NCI-H187 (cell line): ENCODE measurements around the gene MBL2.

ENCODE experiments used
- DNase-seq, 2 experiments: peaks; one replicate each; lab custom pipeline; 2025; lab: John Stamatoyannopoulos, UW

Gene MBL2

DNA sequence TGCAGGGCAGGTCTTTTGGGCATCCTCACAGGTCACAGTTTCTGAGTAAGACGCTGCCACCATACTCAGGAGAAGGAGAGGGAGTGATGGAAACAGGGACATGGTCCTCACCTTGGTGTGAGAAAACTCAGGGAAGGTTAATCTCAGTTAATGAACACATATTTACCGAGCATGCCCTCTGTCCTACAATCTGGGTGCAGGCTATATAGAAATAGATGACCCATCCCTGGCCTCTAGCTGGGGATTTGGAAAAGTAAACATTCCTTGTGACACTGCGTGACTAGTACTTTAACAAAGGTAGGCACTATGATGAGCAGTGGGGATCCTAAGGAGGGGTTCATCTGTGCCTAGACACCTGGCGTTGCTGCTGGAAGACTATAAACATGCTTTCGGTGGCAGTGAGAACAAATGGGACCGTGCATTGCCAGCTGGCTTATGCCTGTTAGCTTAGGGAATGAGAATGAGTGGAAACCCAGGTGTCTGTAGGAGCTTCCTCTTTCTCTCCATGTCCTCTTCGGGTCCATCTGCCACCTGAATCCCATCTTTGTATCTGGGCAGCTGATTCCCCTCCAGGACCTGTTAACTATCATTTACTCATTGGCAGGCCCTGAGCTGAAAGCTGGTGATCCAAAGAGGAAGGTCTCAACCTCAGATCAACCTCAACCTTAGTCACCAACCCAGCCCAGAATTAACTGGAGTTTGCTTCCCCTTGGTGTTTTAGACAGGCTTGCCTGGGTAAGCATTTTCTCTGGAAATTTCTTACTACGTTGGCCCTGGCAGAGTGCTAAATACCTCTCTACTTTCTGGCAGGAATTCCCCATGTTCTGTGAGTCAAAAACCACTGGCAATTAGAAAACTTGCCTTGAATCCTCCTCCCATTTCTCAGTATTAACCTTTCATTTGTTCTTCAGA is 794 bp downstream of the MBL2 start:
- no peak for DNase-seq

DNA sequence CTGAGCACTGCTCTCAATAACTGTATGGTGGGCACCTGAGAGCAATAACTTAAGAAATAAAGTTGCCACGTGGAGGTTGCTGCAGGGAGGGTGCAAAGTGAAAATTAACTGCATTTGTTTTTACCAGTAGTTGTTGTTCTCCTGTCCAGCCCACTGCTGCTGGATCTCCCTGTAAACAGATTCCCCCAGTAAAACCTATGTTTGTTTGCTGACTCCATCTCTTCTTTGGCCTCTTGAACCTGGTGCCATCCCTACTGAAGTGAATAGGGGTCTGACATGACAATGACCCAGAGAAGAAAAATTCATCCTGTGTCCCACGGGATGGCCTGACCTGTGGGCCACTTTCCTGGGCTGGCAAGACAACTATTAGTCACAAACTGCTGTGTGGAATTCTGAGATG is 1.7 kb downstream of the MBL2 start:
- DNase-seq = no peak

DNA sequence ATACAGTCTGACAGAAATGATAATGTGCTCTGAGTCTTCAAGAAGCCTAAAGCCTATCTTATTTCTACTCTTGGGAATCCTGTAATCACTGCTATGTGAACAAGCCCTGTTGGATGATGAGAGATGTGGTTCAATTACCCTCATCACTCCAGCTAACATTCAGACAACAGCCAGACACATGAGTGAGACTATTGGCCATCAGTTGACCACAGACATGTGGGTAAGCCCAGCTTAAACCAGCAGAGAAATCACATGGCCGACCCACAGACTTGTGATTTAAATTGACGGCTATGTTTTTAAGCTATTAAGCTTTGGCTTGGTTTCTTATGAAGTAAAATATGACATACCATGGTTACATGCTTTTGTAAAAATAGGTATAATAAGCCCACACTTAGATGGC is 2.6 kb downstream of the MBL2 start:
- DNase-seq = no peak

DNA sequence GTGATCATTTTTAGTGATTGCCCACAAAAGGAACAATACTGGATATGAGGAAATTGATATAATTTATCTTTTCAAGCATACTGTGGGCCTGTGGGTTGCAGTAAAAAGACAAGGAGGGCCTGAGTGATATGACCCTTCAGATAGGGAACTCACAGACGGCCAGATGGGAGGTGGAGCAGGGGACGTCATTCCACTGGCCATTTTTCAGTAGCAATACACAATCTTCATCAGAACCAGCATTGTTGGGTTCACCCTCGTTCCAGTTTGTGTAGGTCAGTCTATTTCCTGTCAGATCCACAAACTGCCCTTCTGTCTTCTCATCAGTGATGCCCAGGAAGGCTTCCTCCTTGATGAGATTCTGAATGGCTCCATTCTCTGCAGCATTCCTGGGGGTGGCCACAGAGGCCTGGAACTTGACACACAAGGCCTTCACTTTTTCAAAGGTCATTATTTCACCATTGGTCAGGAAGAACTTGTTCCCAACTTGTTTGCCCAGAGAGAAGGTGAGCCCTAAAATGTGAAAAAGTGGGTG is 4.5 kb downstream of the MBL2 start:
- DNase-seq = no peak

DNA sequence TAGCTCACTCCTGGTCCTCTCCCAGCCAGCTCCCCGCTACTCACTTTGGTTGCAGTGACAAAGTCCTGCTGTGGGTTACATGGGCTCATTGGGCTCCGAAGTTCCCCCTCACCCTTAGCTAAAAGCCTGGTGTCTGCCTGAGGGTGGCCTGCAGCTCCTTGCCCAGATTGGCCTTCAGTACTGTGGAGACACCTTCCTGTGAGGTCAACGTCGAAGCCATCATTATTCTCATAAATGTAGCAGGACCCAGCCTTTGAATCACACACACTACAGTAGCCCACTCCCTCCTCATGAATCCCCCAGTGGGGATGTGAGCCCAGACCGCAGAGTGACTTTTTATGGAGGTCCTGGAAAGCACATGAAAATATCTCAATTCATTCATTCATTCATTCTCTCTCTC is 10.5 kb downstream of the MBL2 start:
- no peak for DNase-seq

GRCh38 chr10:52759154-52759553 is 13.4 kb downstream of the MBL2 start:
- DNase-seq = no peak

GRCh38 chr10:52758406-52758805 is 14.2 kb downstream of the MBL2 start:
- DNase-seq = no peak

GRCh38 chr10:52757773-52758172 is 14.8 kb downstream of the MBL2 start:
- DNase-seq = no peak

DNA sequence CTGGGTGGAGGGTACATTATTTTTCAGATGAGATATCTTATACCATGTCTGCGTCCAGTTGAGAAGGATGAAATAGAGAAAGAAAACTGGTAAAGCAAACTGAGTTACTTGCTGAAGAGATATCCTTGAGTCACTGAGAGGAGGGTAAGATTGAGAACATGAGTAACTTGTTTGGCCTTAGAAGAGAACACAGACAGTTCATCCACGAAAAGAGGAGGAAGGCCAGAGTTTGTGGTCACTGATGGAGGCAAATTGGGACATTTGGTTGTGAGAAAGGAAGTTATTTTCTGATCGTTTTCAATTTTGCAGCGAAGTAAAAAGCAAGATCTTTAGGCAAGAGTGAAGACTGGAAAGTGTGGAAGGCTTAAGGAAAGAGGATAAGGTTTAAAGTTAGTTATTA is 15.6 kb downstream of the MBL2 start:
- no peak for DNase-seq

DNA sequence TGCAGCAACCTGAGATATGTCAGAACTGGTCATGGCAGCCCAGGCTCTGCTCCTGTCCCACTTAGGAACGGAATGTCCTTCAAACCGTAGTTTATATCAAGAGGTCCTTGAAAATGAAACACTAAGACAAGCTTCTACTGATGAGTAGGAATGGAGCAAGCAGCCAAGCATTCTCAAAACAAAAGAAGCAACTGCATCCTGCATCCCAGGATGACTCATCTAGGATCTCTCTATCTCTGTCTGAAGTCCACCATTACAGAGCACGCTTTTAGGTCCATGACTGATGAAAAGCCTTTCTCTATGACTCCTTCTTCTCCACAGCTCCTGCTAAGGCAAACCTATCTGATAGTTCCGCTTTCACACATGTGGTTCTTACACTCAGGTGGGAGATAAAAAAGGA is 16.3 kb downstream of the MBL2 start:
- DNase-seq = no peak

GRCh38 chr10:52755297-52756062 is 17.1 kb downstream of the MBL2 start:
- no peak for DNase-seq

DNA sequence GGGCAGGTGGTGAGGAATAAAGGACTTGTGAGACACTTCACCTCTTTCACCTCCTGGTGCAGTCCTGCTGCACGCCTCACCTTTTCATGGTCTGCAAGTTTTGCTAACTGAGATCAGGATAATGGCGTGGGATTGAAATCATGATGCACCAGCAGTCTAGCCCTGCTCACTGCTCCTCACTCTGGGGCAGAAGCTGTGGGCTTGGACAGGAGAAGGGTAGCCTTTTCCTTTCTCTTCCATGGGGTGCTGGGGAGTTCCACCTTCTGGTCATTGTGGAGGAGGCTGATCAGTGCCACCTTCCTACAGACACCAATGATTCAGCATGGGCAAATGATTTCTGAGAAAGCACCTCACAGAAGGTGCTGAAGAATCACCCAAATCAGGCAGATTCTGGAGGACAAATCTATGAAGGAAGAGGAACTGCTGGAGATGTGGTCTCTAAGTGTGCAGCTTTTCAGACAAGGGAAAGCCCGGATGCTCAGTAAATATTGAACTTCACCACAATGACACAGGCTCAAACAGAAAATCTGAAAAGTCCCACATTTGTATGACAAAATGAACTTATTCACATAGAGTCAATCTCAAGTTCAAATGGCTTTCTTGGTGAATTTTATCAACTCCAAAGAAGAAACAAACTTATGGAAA is 19.7 kb downstream of the MBL2 start:
- no peak for DNase-seq

- no peak for DNase-seq
Measured at GRCh38 chr10:52752261-52752660, 20.3 kb downstream of the MBL2 start.

DNA sequence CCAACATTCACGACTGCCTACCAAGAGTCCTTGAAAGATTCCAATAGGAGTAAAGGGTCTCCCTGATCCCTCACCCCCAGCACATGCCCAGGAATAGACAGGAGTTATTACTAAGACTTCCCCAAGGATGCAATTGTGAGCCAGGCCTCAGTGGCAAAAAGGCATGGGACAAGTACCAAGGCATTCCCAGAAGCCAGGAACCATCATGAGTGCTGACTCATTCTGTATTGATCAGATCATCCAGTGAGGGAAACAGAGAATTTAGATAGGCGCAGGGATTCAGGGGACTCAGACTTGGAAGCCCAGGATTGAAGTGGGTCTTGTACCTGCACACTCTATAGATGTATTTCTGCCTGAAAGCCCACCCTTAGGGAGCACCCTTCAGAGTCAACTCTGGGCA is 21.2 kb downstream of the MBL2 start:
- DNase-seq = no peak

- DNase-seq = no peak
Measured at GRCh38 chr10:52750629-52751028, 22.0 kb downstream of the MBL2 start.

GRCh38 chr10:52747694-52748093 is 24.9 kb downstream of the MBL2 start:
- no peak for DNase-seq

DNA sequence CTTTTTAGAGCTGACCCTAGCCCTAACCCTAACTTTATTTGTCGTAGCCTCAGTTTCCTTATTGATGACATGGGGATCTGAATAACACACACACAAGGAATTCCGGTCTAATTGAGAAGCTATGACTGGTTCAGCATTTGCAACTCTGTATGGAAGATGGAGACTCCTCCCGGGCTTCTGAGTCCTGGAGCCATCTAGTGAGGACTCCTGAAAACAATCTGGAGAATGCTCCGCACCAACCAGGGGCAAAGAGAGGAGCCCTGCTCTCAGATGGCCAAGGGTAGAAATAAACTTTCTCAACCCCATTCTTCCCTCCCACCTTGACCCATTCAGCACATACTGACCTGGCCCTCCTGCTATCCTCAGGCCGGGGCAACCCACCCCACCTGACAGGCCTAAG is 26.4 kb downstream of the MBL2 start:
- no peak for DNase-seq

DNA sequence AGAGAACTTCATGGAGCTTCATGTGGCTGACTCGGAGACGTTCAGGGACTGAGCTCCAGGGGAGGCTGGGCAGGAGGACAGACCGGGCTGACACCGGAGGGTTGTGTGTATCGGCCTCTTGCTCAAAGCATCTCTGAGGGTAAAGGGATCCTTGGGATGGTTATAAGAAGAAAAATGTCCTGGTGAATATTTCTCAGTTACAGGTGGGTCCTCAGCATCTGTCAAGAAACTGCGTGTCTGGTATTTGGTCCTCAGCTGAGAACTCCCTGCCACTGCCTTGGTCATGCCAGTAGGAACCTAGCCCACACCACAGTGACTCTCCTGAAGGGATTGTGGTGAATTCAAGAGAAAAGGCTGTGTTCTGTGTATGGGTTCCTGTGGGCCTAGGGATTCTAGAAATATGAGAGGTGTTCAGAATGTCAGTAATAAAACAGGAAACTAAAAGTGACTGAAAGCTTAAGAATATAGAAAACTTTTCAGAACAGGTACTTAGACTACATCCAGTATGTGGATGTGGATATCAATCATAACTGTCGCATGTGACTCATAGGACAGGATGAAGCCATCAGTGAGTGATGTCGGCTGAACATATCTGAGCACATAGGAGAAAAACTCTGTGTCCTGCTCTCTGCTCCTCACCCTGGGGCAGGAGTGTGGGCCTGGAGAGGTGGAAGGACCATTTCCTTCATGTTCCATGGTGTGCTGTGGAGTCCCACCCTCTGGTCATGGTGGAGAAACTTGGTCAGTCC is 28.4 kb downstream of the MBL2 start:
- DNase-seq = no peak

DNA sequence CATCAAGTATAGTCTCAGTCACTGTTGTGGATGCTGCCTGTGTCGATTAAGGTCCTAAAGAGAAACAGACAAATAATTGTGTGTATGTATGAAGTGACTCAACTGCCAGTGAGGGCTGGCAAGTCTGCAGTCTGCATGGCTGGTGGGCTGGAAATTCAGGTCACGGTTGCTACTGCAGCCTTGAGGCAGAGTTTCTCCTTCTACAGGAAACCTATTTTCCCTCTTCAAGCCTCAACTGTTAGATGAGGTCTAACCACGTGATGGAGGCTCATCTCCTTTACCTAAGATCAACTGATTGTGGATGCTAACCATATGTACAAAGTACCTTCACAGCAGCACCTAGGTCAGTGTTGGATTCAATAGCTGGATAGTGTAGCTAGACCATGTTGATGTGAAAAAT is 29.9 kb downstream of the MBL2 start:
- no peak for DNase-seq

DNA sequence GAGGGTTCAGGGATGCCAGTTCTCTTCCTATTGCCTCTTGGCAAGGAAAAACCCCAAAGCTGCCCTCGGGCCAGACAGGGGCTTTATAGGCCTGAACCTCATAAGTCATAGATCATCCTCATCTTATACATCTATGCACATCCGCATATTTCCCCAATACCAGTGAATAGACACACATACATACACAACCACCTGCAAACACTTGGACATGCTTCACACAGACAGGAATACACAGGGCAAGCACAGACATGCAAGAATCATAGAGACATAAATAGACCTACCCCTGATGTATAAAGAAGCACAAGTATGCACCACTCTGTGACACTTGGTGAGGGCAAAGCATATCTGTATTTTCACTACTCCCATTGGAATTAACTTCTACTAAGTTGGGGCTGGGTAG is 30.7 kb downstream of the MBL2 start:
- DNase-seq = no peak

DNA sequence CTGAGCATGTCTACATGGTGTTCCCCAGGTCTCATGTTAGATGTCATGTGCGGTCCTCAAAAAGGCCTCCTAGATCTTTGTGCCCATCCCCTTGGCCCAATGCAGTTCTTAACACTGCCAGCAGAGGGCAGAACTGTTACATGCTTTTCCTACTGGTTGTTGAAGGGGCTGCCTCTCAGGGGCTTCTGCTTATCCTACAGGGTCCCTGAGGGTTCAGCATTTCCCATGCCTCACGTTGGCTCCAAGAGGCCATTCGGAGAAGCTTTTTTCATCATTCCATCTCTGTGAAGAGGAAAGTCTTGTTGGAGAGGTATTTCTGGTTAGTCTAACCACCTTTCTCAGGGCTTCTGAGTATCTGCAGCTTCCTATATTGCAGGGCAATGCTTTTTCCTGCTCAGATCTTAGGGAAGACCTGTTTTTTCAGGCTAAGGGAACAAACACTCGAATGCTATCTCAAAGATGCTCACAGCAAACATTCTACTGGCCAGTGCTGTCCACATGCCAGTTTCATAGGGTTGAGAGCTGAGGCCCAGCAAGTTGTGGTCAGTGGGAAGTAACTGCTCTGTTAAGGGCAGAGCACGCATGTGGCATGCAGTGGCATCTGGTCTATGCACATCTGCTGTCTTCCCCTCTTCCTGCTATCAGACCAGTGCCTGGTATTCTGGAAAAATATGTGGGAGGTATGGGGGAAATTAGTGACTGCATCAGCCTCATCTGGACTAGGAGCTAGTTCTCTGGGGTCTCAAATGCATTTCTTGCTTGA is 31.5 kb downstream of the MBL2 start:
- no peak for DNase-seq
